Tibial nerve (tissue), 4 donors: Measurements from ENCODE around the gene ADGRE2. TPM values are rescaled to one million over a fixed set of nuclear protein-coding genes. Genes with fewer than 3 reads are reported as not detected.
"Not testable (repeated sequence)": the region's sequence is repeated elsewhere in the genome, so short reads cannot be mapped to it uniquely, and the experiment has no call there.

Experiments
- DNase-seq, 2 donors: peaks; one replicate each; pipeline ENCODE4 v3.0.0-alpha.2; 2019; ENCODE audit warnings: low spot score in 2 of 2
- H3K27ac ChIP-seq, 4 donors: fragments of 200-600 bp; sonication (generic) in 3 of 4; one replicate each; pipeline ENCODE4 v1.5.1; 2017 to 2019; ENCODE audit warnings: mild to moderate bottlenecking in 1 of 4
- H3K27me3 ChIP-seq, 2 donors: fragments of 200-600 bp; sonication (generic) in 1 of 2; one replicate each; pipeline versions ENCODE4 v1.5.1 to v1.6.0; 2017 to 2019
- H3K36me3 ChIP-seq, 3 donors: fragments of 200-600 bp; sonication (generic); one replicate each; pipeline ENCODE4 v1.5.1; 2018 to 2019
- H3K4me1 ChIP-seq, 4 donors: fragments of 200-600 bp; sonication (generic) in 3 of 4; one replicate each; pipeline ENCODE4 v1.5.1; 2017 to 2019
- H3K4me3 ChIP-seq, 4 donors: fragments of 200-600 bp; sonication (generic) in 3 of 4; one replicate each; pipeline ENCODE4 v1.5.1; 2017 to 2019; ENCODE audit warnings: mild to moderate bottlenecking in 1 of 4, moderate library complexity in 1 of 4
- H3K9me3 ChIP-seq, 4 donors: fragments of 200-600 bp; sonication (generic) in 3 of 4; one replicate each; pipeline ENCODE4 v1.5.1; 2017 to 2019
- EP300 ChIP-seq, 2 donors: sonication (generic); formaldehyde crosslinking; IDR thresholded peaks; one replicate each; pipeline ENCODE4 v1.6.1; 2017; ENCODE audit warnings: antibody characterized with exemption in 2 of 2, mild to moderate bottlenecking in 1 of 2
- POLR2A ChIP-seq, 2 donors: fragments of 450-650 bp; IDR thresholded peaks; one replicate each; pipeline ENCODE4 v1.6.1; 2017; ENCODE audit warnings: antibody characterized with exemption in 2 of 2, mild to moderate bottlenecking in 2 of 2, moderate library complexity in 2 of 2
- WGBS, 2 donors: methylation state at CpG; one replicate each; pipeline ENCODE4 v1.1.5; 2018; 5-methylcytosine and 5-hydroxymethylcytosine counted together
- total RNA-seq, 4 donors: library from RNA; depleted of rRNA; stranded (reverse); fragments of >200 nt; gene quantifications; one replicate each; pipeline ENCODE4 v1.1.0, GENCODE V29; 2016
- TF ChIP-seq, protein P1 (sequence below), 5 experiments: fragments of 200-600 bp in 3 of 5; fragments of 450-650 bp in 2 of 5; sonication (generic) in 3 of 5; IDR thresholded peaks; one replicate each; pipeline ENCODE4 v1.5.1; 2016 to 2019; ENCODE audit warnings: antibody characterized with exemption in 5 of 5, mild to moderate bottlenecking in 3 of 5, moderate library complexity in 2 of 5

Gene ADGRE2
- total RNA-seq: 1 to 10 TPM; 1.3 to 6.0 (median 4.0) TPM

DNA sequence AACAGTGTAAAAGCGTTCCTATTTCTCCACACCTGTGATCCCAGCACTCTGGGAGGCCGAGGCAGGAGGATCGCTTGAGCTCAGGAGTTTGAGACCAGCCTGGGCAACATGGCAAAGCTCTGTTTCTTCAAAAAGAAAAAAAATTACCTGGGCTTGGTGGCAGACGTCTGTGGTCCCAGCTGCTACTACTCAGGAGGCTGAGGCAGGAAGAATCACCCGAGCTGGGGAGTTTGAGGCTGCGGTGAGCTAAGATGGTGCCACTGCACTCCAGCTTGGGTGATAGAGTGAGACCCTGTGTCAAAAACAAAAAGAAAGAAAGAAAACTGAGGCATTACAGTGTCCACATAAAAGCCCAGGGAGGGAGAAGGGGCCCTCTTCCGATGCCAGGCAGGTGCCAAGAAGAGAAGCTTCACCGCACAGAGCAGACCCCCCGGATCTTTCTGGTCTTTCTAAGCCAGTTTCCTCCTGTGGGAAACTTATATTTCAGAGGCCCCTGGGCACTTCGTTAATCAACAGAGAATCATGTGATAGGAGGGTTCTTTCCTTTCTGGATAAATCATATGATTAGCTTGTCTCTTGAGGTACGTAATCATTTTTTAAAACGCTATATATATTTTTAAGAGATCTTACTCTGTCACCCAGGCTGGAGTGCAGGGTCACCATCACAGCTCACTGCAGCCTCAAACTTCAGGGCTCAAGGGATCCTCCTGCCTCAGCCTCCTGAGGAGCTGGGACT lies at the start of gene ADGRE2:
Gene ADGRE2, minus strand, starts transcription at position 451 of the 736 bp plus-strand sequence. CDS start 1,804 bp downstream, outside the sequence.
- not testable (repeated sequence) for H3K4me1 ChIP-seq, DNase-seq, H3K27me3 ChIP-seq, H3K4me3 ChIP-seq, H3K27ac ChIP-seq, H3K36me3 ChIP-seq, H3K9me3 ChIP-seq
- 66 to 77% methylated on average over 12 of the region's 12 CpGs for WGBS, 2 donors

DNA sequence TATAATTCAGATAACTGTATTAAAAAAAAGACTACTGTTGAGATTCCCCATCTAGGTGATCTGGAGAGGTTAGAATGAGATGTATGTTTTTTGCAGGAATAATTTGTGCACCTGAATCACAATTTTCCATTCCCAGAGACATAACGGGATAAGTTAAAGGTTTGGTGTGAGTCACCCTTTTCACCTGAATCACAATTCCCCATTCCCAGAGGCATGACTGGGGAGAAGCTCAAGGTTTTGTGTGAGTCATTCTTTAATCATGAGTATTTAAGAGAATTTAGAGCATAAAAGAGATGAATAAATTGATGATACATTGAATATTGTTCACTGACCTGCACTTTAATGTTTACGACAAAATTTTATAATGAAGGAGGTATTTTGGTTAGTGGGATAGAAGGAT lies 47.6 kb upstream of the ADGRE2 start:
- Histone ChIP-seq H3K27me3 (no peaks in the 10 kb centered on the region), H3K9me3 (peaks cover 0 to 9% (median 0%) of the 10 kb centered on the region in 4 donors), H3K36me3 (no peaks in the 10 kb centered on the region), H3K27ac (no peak overlapping the region), H3K4me1 (no peaks in the 10 kb centered on the region), H3K4me3 (no peak overlapping the region)
- TF ChIP-seq POLR2A (IDR thresholded peaks at IDR 0.05) (no peak), EP300 (IDR thresholded peaks at IDR 0.05) (no peak)
- TF ChIP-seq, protein P1, sequence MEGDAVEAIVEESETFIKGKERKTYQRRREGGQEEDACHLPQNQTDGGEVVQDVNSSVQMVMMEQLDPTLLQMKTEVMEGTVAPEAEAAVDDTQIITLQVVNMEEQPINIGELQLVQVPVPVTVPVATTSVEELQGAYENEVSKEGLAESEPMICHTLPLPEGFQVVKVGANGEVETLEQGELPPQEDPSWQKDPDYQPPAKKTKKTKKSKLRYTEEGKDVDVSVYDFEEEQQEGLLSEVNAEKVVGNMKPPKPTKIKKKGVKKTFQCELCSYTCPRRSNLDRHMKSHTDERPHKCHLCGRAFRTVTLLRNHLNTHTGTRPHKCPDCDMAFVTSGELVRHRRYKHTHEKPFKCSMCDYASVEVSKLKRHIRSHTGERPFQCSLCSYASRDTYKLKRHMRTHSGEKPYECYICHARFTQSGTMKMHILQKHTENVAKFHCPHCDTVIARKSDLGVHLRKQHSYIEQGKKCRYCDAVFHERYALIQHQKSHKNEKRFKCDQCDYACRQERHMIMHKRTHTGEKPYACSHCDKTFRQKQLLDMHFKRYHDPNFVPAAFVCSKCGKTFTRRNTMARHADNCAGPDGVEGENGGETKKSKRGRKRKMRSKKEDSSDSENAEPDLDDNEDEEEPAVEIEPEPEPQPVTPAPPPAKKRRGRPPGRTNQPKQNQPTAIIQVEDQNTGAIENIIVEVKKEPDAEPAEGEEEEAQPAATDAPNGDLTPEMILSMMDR (IDR thresholded peaks at IDR 0.05): no peak
- DNase-seq: no peak
- WGBS, 2 donors: 89 to 94% methylated on average over 2 of the region's 2 CpGs

DNA sequence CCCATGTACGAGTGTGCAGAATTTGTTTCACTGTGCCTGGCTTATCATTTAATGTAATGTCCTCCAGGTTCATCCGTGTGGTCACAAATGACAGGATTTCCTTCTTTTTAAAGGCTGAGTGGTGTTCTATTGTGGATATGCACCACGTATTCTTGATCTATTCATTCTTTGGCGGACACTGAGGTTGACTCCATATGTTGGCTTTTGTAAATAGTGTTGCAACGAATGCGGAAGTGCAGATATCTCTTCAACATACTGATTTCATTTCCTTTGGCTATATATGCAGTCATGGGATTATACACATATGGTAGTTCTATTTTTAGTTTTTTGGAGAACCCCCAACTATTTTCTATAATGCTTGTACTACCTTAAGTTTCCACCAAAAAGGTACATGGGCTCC lies 43.6 kb upstream of the ADGRE2 start:
- H3K27ac ChIP-seq: no peak overlapping the region
- no peaks in the 10 kb centered on the region for H3K27me3 ChIP-seq
- no peak for TF ChIP-seq POLR2A (IDR thresholded peaks at IDR 0.05)
- TF ChIP-seq EP300 (IDR thresholded peaks at IDR 0.05): no peak
- TF ChIP-seq, protein P1 (IDR thresholded peaks at IDR 0.05): no peak
- no peaks in the 10 kb centered on the region for H3K4me1 ChIP-seq
- peaks cover 0 to 9% (median 0%) of the 10 kb centered on the region in 4 donors for H3K9me3 ChIP-seq
- 48 to 58% methylated on average over 6 of the region's 6 CpGs for WGBS, 2 donors
- H3K36me3 ChIP-seq: no peaks in the 10 kb centered on the region
- no peak for DNase-seq
- no peak overlapping the region for H3K4me3 ChIP-seq

GRCh38 chr19:14818588-14818987 lies 40.2 kb upstream of the ADGRE2 start:
- Histone ChIP-seq H3K27me3 (no peaks in the 10 kb centered on the region), H3K4me3 (no peak overlapping the region), H3K27ac (no peak overlapping the region), H3K36me3 (no peaks in the 10 kb centered on the region), H3K4me1 (no peaks in the 10 kb centered on the region), H3K9me3 (no peaks in the 10 kb centered on the region)
- TF ChIP-seq EP300 (IDR thresholded peaks at IDR 0.05): no peak
- TF ChIP-seq, protein P1 (IDR thresholded peaks at IDR 0.05): no peak
- TF ChIP-seq POLR2A (IDR thresholded peaks at IDR 0.05): no peak
- no peak for DNase-seq
- 77 to 78% methylated on average over 8 of the region's 8 CpGs for WGBS, 2 donors

DNA sequence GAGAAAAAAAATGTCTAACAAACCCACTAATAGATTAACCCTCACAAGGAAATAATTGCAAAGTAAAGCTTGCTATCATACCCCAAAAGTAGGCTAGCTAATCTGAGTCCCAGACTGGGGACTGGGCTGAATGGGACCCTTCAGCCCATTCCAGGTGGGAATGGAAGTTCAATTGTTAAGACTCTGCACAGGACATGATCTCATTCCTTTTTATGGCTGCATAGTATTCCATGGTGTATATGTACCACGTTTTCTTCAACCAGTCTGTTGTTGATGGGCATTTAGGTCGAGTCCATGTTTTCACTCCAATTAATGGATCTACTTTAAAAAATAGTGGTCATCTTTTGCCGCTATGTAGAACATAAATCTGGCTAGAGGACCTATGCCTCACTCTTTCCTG lies 38.7 kb upstream of the ADGRE2 start:
- no peaks in the 10 kb centered on the region for H3K27me3 ChIP-seq

More for the DNA sequence above, 38.7 kb upstream of the ADGRE2 start:
- no peak for DNase-seq
- H3K4me3 ChIP-seq: no peak overlapping the region
- no peak overlapping the region for H3K27ac ChIP-seq
- H3K9me3 ChIP-seq: no peaks in the 10 kb centered on the region
- no peaks in the 10 kb centered on the region for H3K4me1 ChIP-seq
- TF ChIP-seq, protein P1 (IDR thresholded peaks at IDR 0.05): no peak
- TF ChIP-seq EP300 (IDR thresholded peaks at IDR 0.05) (no peak), POLR2A (IDR thresholded peaks at IDR 0.05) (no peak)
- no peaks in the 10 kb centered on the region for H3K36me3 ChIP-seq
- WGBS, 2 donors: 64% methylated on average over 3 of the region's 3 CpGs
